Stimulated activated CD4-positive, alpha-beta T cell treated with anti-CD3 and anti-CD28 coated beads, Interleukin-1b, Interleukin-23, amount 100 ng/mL, for 48 hours (primary cell): ENCODE data around the gene PCSK5.

Experiments used
- DNase-seq: peaks from one replicate; pipeline ENCODE4 v3.0.0-alpha.2; 2020

Gene PCSK5

GRCh38 chr9:75967556-75967955 is 77.1 kb downstream of the PCSK5 start:
- DNase-seq: no peak

GRCh38 chr9:75974016-75974766 is 83.7 kb downstream of the PCSK5 start:
- no peak for DNase-seq

DNA sequence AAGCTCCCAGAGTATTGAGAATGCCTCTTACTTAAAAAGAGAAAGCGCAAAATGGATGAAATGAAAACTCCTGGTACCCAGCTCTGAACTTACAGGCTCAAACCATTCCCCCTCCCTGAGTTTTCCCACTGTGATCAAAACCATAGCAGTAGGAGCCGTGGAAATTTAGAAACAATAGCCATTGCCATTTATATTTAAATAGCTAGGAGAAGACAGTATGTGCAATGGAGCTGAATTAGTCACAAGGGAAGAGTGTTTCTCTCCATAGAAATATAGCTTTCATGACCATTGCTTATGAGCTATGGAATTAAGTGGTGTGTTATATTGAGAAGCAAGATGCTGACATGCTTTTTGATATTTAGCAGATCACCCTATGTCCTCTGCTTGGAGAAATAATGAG is 84.6 kb downstream of the PCSK5 start:
- DNase-seq: no peak

- DNase-seq: no peak
These were observed 86.1 kb downstream of the PCSK5 start for GRCh38 chr9:75976549-75976948.

DNA sequence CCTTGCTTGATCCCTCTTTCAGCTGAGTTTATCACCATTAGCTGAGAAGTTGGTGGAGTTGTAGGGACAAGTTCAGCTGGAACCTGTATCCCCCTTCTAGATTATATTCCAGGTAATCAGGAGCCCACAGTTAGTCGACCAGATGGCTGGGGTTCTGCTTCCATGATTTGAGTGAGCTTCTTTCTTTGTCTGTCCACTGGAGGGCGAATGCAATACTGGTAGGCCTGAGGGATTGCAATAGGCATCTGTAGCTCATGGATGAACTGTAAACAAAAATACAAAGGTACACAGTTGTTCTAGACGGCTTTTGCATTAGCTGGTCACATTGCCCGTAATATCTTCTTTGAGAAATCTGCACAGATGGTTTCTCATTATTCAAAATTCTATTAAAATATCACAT is 88.9 kb downstream of the PCSK5 start:
- no peak for DNase-seq

DNA sequence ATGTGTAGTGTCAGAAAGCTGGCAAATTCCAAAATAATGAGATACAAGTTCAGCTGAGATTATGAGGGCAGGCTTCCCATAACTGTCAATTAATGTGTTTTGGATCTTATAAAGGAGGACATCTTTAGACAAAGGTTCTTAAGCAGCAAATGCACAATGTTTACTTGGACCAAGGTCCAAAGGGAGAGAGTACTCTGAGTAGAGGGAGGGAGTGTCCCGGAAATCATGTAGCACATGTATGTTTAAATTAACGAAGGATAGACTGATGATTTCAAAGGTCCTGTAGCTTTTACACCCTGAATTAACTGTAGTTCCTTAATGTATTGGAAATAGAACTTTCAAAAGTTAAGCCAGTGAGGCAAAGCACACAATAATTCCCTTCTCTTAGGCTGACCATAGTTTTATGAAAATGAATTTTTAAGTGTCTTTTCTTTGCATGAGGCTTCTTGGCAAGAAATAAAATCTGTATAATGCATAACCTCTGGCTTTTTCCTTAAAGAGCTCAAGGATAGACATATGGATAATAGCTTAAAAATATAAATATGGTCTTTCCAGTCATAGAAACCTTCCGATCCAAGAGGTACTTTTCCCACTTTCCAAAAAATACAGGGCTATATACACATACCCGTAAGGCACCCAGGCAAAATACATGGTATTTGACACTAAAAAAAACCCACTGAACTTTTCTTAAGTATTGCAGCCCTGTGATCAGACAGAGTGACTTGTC is 93.0 kb downstream of the PCSK5 start:
- DNase-seq: no peak

DNA sequence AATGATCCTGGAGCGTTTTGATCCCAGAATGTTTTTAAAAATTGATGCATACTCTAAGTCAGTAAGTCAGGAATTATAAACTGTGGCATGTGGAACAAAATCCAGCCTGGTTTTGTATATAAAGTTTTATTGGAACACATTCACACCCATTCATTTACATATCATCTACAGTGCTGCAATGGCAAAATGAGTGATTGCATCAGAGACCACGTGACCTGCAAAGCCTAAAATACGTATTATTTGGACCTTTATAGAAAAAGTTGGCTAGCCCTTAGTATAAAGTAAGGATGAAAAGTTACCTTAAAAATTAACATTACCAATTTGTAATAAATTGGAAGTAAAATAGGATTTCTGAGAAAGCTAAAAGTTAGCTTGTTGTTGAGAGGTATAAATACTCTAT is 95.0 kb downstream of the PCSK5 start:
- DNase-seq: no peak

DNA sequence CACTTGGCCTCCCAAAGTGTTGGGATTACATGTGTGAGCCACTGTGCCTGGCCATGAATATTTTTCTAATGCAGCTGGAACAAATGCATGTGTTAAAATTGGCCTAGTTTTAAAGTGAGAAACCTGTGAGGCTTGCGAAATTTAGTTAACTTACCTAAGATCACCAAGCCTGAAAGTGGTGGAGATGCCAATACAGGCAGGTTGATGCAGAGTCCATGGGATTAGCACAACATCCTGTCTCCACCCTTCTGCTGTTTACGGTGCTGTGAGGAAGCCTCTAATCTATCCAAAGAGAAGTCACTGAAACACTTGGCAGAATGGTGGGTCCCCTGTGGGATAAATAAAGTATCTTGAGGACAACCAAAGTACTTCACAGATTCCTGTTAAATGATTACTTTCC is 98.2 kb downstream of the PCSK5 start:
- no peak for DNase-seq

DNA sequence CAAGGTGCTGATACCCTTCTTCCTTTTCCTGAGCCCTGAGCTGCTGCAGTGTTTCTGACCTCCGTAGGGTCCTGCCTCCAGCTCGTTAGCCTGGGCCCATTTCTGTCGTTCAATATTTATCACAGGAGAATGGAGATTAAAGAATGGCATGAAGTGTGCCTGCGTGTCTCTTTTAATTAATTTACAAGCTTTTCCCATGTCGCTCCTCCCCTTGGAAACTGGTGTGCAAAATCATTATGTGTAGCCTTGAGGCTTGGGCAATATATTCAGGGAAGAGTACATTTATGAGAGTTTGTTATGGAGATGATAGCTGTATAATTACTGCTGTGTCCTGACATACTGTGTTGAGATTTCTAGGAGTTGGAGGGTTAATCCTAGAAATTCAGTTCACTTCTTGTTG is 99.7 kb downstream of the PCSK5 start:
- DNase-seq: no peak

DNA sequence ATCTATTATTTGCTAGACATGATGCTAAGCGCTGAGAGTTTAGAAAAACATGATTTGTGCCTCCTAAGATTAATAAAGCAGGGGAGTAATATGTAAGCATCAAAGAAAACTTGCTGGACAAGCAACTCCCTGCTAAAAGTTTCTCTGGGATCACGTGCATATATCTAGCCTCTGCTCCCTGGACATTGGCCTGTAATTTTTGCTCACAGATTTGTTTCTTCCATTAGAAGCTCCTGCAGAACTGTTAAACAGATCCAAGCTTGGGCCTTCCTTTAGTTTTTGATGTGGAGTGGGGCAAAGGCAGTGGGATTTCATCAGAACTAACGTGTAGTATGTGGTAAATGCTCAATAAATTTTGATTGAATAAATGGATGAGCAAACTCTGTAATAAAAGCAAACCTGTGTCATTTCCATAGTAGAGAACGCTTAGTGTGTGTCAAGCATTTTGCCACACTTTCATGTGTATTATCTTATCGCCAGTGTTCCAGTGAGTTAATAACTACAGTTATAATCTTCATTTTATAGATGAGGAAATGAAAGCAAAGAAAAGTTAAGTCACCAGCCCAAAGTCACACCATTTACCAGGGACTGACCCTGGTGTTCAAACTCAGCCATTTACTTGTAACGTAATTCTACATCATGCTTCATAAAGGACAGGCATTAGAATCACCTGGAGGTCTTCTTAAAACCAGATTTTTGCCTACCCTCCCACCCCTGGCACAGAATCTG is 100.3 kb downstream of the PCSK5 start:
- no peak for DNase-seq

DNA sequence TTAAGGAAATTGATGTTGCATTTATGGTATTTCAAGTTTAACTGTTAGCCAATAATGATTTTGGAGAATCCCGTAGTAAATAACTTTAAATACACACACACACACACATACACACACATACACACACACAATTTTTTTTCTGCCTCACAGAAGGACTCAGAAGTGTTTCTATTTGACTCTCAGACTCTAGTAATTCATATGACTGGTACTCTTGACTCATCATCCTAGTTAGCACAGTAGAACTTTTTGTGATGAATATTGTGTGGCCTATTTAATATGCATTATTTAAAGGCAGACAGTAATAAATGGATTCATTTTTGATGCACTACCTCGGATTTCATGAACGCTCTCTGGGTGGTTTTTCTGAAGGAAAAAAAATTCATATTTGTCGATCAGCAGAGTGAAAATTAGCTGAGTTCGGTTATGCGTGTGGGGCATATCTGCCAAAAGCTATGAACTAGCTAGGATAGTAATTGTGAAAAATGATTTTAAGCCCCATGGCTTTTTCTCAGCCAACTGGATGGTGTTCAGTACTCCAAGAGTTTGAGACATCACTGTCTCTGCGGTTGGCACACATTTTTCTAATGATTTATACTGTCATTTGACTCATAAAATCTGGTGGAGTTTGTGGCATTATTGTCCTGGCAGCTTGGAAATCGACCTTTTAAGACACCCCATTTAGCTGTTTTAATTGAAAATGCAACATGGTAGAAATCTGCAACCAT is 102.2 kb downstream of the PCSK5 start:
- no peak for DNase-seq

DNA sequence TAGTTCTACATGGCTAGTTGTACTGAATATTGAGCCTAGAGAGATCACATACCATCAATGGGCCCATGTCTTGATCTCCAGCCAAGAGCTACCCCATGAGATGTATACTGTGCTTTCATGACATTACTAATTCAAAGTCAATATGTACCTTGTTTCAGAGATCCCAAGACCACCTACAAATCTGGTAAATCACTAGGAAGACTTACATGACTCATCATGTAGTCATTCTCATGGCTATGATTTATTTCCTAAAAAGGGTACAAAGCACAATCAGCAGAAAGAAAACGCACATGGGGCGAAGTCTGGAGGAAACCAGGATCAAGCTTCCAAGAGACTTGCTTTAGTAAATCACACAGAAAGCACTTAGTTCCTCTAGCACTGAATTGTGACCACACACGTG is 103.0 kb downstream of the PCSK5 start:
- no peak for DNase-seq

GRCh38 chr9:75995066-75995465 is 104.6 kb downstream of the PCSK5 start:
- no peak for DNase-seq

- no peak for DNase-seq
These were observed 106.3 kb downstream of the PCSK5 start for GRCh38 chr9:75996726-75997125.

DNA sequence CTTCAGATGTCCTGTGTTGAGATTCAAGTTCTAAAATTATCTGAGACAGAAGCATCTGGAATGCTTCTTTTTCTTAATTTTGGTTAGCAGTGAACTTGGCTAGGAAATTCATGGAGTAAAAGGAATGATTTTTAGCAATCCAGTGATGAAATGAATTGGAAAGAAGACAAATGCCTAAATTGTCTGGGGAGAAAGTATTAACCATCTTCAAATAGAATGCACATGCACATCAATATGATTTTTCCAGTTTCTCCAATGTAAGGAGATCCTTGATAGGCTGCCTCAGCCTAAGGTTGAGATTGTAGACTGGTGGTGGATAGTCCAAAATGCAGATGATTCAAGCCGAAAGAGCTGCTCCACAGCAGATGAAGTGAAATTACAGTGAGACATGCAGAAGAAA is 106.7 kb downstream of the PCSK5 start:
- no peak for DNase-seq

DNA sequence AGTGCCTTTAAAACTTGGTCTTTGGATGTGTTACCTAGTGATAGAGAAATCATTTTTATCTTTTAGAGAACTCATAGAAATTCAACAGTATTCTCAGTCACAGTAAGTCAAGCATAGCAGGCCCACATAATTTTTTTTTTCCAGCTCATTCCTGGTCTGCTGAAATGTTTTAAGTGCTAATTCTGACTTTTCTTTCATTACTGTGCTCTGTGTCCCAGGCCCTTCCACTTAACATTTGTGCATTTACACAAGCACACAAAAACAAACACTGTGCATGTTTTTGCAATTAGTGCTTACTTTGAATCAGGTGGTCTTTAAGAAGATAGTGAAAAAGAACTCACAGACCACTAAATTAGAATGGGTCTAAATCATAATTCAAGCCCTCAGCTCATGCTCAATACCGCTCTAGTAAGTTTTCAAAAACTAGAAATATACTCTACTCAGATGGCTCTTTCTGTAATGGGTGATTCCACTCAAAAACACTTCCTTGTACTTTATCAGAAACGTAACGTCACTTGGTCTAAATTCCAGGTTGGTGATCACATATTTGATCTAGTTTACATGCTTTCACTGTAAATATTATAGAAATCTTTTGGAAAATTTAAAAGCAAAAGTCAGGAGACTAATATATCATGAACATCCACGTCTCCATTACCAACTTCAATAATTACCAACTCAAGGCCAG is 107.8 kb downstream of the PCSK5 start:
- DNase-seq: no peak

GRCh38 chr9:76001459-76001858 is 111.0 kb downstream of the PCSK5 start:
- DNase-seq: no peak

DNA sequence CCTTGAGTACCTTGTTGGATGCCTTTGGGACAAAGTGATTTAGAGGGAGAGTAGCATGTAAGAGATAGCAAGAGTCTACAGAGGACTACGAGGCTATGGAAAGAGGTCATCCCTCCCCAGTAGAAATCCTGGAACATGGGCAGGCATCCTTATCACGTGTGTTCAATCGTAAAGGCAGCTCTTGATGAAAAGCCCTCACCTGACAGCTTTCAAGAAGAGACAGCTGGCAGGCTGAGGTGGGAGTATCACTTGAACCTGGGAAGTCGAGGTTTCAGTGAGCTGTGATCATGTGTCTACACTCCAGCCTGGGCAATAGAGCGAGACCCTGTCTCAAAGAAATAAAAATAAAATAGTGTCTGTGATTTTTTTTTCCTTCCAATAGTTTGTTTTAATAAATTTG is 112.6 kb downstream of the PCSK5 start:
- no peak for DNase-seq

- no peak for DNase-seq
These were observed 114.1 kb downstream of the PCSK5 start for GRCh38 chr9:76004526-76004925.

DNA sequence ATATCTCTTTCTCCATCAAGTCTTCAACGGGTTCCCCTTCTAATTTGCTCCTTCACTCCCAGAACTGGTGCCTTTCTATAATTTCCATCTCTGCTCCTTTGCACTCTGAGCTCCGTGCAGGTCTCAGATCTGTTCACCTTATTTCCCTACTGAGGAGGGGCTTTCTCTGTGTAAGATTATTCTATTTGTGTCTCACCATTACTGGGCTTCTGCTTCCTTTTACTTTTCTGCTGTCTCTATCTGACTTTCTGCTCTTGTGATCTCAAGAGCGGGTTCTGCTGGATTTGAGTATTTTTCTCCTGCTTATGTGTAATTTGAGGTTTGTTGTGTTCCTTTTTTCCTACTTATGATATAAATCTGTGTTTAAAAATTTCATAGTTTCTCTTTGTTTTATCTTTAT is 117.5 kb downstream of the PCSK5 start:
- no peak for DNase-seq

DNA sequence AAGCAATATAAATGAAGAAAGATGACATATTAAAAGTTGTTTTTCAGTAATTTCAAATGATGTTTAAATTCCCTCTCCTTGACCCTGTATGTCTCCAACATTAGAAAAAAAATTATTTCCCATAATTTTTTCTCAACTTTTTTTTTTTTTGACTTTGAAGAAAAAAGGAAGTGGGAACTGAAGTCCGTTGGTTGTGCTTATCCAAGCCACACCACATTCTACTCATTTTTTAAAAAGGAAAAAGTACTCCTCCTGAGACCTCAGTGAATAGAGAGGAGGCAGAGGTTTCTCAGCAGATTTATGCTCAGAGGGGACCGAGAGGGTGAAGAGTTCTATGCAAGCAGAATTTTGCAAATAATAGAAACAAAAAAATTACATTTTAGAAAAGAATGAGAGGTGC is 123.3 kb downstream of the PCSK5 start:
- DNase-seq: no peak

DNA sequence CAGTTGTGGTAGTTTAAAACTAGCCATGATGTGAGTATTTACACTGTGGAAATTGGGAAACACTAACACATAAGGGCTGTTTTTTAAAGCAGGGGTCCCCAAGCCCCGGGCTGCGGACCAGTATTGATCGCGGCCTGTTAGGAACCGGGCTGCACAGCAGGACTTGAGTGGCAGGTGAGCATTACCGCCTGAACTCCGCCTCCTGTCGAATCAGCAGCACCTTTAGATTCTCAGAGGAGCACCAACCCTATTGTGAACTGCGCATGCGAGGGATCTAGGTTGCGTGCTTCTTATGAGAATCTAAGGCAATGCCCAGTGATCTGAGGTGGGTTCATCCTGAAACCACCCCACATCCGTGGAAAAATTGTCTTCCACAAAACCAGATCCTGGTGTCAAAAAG is 127.8 kb downstream of the PCSK5 start:
- no peak for DNase-seq

GRCh38 chr9:76018761-76019160 is 128.3 kb downstream of the PCSK5 start:
- DNase-seq: no peak
